ENCODE results near the gene PDGFD.

PDGFD gene

DNA sequence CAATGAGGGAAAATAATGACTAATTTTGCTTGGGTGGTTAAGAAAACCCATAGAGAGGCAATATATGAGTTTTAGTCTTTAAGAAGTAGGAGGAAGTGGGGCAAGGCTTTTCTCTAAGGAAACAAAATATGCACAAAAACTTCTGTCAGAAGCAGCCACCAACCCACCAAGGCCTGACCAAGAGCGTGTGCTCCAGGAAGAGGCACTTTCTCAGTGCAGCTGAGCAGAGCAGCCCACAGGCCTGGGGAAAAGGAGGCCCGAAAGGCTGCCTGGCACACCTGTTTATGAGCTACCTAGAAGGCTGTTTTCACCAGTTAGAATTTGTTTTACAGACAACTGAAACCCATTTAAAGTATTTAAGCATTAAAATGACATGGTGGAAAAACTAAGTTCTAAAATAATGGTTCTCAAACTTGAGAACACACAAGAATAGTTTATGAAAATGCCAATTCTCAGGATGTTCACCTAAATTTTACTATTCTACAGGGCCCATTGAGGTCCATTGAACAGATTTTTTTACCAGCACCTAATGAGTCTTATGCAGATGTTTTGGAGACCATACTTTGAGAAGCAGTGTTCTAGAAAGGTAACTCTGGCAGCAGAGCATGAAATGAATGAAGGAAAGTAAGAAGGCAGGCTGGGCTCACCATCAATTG is 288.0 kb downstream of the PDGFD start:
- no peak for DNase-seq

DNA sequence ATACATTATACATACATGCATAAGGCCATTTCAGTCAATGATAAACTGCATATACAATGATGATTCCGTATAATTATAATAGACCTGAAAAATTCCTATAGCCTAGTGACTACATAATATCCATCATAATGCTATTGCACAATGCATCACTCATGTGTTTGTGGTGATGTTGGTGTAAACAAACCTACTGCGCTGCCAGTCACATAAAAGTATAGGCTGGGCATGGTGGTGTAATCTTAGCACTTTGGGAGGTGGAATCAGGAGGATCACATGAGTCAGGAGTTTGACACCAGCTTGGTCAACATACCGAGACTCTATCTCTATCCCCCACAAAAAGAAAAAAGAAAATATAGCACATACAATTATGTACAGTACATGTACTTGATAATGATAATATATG is 291.2 kb downstream of the PDGFD start:
- DNase-seq: no peak

DNA sequence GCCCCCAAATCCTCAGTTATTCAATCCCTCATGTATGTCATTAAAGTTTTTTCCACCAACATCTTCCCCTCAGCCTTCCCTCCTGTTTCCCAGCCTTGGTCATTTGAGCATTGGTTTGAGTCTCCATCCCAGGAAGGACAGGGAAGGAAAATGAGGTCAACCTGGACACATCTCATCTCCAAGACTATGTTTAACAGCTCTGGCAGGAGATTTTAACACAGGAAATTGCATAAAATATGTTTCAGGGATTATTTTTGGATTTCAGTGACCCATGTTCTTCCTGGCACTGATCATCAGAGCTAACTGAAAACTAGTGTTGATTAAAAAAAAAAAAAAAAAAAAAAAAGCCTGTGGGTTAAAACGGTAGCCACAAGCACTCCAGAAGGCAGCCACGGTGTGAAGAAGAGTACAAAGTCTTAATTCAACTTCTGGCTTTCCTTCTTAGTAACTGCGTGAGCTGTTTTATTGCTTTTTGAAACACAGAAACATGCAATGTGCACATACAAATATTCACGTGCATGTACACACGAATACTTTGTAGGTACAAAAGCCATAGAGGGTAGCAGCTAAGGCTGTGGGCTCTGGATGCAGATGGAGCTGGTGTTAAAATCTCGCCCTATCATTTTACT is 291.9 kb downstream of the PDGFD start:
- no peak for DNase-seq

DNA sequence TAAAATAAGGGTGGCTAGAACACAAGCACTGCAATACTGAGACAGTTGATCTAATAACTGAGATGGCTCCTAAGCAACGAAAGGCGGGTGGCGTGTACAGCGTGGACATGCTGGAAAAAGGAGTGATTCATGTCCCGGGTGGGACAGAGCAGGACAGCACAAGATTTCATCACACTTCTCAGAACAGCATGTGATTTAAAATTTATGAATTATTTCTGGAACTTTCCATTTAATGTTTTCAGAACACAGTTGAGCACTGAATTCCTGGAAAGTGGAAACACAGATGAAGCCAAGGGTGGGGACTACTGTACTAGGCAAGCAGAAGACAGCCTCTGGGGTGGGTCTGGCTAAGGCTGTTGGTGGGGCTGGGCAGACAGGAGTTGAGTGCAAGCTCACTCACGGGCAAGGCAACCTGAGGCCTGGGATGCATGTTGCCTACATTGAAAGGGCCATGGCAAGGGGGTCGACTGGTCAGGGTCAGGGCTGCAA is 293.1 kb downstream of the PDGFD start:
- no peak for DNase-seq

DNA sequence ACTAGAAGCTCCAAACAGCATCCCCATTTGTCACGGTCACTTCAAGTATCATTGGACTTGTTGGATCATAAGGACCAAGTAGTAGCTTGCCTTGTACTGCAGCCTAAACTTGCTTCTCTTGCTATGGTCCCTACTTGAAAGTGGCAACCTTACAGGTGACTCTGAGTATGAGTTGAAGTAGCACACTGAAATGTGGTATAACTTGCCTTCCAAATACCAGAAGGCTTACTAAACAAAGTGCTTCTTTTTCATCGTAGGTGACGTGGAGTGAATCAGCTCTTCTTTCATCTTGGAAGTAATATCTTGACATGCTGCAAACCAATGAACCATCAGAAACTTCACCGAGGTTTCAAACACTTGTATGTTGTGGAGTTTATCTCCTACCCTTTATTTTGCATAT is 296.5 kb downstream of the PDGFD start:
- no peak for DNase-seq

DNA sequence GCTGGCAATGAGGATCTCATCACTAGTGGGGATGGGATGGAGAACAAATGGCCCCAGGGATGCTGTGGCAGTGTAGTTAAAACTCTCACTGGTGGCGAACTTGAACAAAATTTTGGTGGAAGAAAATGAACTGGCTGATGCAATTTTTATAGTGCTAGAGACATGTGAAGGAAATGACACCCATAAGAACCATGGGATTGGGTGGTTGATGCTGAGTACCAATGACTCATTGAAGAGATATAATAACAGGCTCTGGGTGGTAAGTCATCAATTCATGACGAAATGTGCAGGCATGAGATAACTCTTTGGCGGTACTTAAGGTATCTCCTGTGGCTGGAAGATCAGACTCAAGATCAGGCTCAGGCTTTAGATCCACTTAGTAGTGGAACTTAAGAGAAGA is 300.4 kb downstream of the PDGFD start:
- no peak for DNase-seq

DNA sequence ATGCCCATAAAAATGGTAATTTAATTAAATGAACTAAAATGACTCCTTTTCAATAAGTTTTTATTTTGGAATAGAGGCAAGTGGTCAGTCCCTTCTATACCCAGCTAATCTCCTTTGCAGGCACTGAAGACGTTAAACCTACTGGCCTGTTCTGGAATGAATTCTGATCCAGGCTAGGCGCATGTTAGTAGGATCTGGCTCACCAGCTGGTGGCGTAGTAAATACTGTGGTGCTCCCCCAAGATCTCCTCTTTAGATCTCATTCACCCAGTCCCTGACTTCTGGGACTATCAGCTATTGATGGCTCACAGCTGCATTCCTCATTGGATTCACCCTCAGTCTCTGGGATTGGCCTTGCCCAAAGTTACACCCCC is 301.2 kb downstream of the PDGFD start:
- no peak for DNase-seq

DNA sequence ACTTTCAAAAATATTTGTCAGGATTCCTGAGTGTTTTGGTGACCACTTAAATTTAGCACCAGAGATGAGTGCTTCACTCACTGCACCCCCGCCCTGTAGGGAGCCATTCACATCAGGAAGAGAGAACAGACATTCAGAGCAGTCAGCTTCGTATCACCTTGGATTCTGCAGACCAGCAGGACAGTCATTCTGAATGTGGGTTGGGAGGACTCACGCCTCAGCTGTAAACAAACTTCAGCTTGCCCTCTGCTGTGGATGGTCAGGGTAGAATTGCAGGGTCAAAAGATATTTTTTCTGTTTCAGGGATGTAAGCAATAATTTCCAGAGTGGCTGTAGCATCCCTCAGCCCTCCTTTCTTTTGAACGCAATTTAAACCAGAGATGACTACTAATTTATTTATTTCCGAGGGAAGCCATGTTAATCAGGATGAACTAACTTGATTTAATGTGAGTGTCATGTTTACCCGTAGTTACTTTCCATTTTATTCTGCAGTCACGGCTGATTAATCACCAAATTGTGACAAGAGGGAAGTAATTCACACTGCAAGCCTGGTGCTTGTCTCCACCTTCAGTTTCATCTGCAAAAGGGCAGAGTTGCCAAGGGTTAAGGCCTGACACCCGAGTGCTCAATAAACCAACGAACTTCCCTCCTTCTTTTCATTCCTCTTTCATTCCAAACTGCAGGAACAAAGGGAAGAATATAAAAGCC is 301.7 kb downstream of the PDGFD start:
- DNase-seq: no peak
